ENCODE results near the gene TRIO.

Gene TRIO

GRCh38 chr5:14451871-14452270 lies 308.7 kb downstream of the TRIO start:
- no peak for DNase-seq (ENCODE audit: extremely low spot score)
- POLR2A ChIA-PET, result no interaction called here
- TF ChIP-seq CTCF (IDR thresholded peaks at IDR 0.05; ENCODE audit: control extremely low read depth, extremely low read depth, low read depth, missing control alignments), result no peak
- CTCF ChIA-PET, result no interaction called here

GRCh38 chr5:14452685-14453454 lies 309.7 kb downstream of the TRIO start:
- no peak for TF ChIP-seq CTCF (IDR thresholded peaks at IDR 0.05; ENCODE audit: control extremely low read depth, extremely low read depth, low read depth, missing control alignments)
- CTCF ChIA-PET, result no interaction called here
- POLR2A ChIA-PET, result no interaction called here
- no peak for DNase-seq (ENCODE audit: extremely low spot score)

GRCh38 chr5:14453481-14453880 lies 310.3 kb downstream of the TRIO start:
- no peak for TF ChIP-seq CTCF (IDR thresholded peaks at IDR 0.05; ENCODE audit: control extremely low read depth, extremely low read depth, low read depth, missing control alignments)
- ChIA-PET POLR2A (no interaction called here), CTCF (no interaction called here)
- no peak for DNase-seq (ENCODE audit: extremely low spot score)

GRCh38 chr5:14455814-14456321 lies 312.7 kb downstream of the TRIO start:
- POLR2A ChIA-PET, result no interaction called here

GRCh38 chr5:14457476-14457875 lies 314.3 kb downstream of the TRIO start:
- DNase-seq (ENCODE audit: extremely low spot score), result no peak
- no peak for TF ChIP-seq CTCF (IDR thresholded peaks at IDR 0.05; ENCODE audit: control extremely low read depth, extremely low read depth, low read depth, missing control alignments)
- ChIA-PET POLR2A (no interaction called here), CTCF (interaction anchor here (1.3 to 1.5 kb wide), 2 partner anchors 8 to 106 kb away, joined by 3 to 5 read pairs; no protein-coding TSS in a partner anchor)

More at GRCh38 chr5:14455814-14456321, 312.7 kb downstream of the TRIO start:
- no peak for TF ChIP-seq CTCF (IDR thresholded peaks at IDR 0.05; ENCODE audit: control extremely low read depth, extremely low read depth, low read depth, missing control alignments)
- CTCF ChIA-PET, result interaction anchor here (0.8 to 1.5 kb wide), 5 partner anchors 9 to 104 kb away, joined by 3 to 5 read pairs (median 3); no protein-coding TSS in a partner anchor
- no peak for DNase-seq (ENCODE audit: extremely low spot score)

GRCh38 chr5:14458414-14458813 lies 315.3 kb downstream of the TRIO start:
- no peak for DNase-seq (ENCODE audit: extremely low spot score)
- POLR2A ChIA-PET, result no interaction called here
- CTCF ChIA-PET, result no interaction called here
- TF ChIP-seq CTCF (IDR thresholded peaks at IDR 0.05; ENCODE audit: control extremely low read depth, extremely low read depth, low read depth, missing control alignments), result no peak
